Activated CD4-positive, alpha-beta T cell treated with anti-CD3 and anti-CD28 coated beads, Interleukin-10, Interleukin-2, amounts not matched to agents 100 ng/mL and 50 ng/mL, durations not matched to agents 16 hours and 8 hours (primary cell): ENCODE results near the gene MED13L.

ENCODE experiments used
- DNase-seq: peaks from one replicate; pipeline ENCODE4 v3.0.0-alpha.2; 2020

MED13L gene

GRCh38 chr12:116174006-116174405 lies 103.5 kb downstream of the MED13L start:
- peak; percentile 58 for DNase-seq

- DNase-seq = peak; percentile 91
Observed at GRCh38 chr12:116172224-116172849, 105.2 kb downstream of the MED13L start.

DNA sequence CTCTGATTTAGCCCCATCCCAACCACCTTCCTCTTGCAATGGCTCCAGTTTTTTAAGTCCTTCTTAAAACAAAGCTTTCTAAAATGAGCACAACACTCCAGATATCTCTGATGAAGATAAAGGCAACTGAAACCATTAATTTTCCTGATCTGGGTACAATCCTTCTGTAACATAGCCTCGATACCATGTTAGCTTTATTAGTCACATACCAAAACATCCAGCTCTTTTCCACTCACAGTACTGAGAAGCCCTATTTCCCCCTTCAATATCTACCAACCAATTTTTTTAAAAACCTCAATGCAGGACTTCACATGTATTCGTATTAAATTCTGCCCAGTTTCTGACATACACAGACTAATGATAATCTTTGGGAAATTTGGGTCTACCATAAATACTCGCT lies 105.9 kb downstream of the MED13L start:
- DNase-seq = no peak

- DNase-seq = no peak
Observed at GRCh38 chr12:116169071-116169470, 108.4 kb downstream of the MED13L start.

- no peak for DNase-seq
Observed at GRCh38 chr12:116166306-116166705, 111.2 kb downstream of the MED13L start.

DNA sequence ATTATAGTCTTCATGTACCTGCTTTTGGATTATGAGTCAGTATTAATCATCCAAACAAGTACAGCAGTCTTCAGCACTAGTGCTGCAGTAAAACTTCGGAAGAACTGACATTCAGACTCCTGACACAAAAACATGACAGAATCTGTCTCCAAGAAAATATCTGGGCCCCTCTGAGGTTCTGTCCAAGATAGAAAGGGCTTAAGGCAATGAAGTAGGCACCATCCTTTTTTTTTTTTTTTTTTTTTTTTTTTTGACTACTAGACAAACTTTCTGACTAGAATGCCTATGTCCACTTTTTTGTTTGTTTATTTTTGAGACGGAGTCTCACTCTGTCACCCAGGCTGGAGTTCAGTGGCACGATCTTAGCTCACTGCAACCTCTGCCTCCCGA lies 112.5 kb downstream of the MED13L start:
- DNase-seq = no peak

GRCh38 chr12:116164250-116165035 lies 113.0 kb downstream of the MED13L start:
- no peak for DNase-seq

DNA sequence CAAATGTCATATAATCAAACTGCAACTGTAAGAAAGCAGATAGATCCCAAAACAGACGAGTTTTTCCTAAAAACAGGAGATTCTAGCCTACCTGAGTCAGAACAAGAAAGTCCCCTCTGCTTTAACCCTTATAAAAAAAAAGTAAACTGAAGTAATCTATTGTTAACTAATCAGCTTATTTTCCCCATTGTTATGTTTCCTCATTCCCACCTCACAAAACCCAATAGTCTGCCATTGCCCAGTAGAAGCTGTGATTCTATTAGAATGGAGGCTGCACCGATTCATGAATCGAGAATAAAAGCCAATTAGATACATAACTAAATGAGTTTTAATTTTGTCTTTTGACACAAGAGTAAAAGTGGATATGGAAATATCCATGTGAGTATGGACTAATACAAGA lies 115.4 kb downstream of the MED13L start:
- no peak for DNase-seq

DNA sequence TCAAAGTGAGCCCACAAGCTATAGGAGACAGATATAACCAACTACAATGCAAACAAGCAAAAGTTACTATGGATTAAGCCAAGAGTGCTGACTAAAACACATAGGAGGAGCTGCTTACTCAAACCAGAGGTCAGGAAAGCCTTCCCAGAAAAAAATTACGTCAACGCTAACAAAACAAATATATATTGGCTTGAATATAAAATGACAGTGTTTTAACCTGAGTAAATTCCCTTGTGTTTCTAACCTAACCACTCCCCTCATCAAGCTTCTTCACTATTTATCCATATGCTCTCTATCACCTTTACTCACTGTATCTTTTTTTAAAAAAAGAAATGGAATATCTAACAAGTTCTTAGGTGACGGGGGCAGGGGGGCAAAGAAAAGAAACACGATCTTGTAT lies 115.9 kb downstream of the MED13L start:
- no peak for DNase-seq

GRCh38 chr12:116160883-116161458 lies 116.5 kb downstream of the MED13L start:
- DNase-seq = no peak

DNA sequence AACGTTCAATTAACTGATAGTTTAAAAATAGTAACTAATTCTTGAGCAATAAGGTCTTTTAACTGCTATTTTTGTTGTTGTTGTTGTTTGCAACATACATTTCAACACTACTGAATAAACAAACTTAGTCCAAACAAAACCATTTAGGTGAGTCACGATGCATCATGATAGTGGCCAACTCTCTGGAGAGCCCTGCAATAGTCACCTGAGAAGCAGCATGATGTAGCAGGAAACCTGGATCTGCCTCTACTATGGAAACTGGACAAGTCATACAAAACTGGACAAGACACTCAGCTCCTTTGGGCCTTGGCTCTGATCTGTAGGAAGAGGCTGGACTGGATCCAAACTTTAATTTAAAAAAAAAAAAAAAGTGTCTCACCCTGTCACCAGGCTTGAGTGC lies 117.3 kb downstream of the MED13L start:
- DNase-seq = no peak

- no peak for DNase-seq
Observed at GRCh38 chr12:116159593-116160200, 117.8 kb downstream of the MED13L start.

DNA sequence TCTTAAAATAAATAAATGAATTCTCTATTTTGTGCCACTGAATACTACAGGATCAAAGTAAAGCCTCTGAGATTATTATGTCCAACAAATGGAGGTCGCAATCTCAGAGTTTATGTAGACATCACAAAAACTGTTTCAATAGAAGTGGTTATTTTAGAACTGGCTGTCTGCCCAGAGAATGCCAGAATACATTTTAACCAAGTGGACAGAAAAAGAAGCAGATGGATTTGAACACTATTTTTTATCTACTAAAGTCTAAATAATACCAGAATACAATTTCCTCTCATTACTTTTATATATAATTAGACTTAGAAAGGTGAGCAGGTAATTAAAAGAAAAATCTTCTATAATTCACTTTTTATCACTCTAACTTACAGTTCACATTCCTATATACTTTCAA lies 118.3 kb downstream of the MED13L start:
- DNase-seq = no peak

DNA sequence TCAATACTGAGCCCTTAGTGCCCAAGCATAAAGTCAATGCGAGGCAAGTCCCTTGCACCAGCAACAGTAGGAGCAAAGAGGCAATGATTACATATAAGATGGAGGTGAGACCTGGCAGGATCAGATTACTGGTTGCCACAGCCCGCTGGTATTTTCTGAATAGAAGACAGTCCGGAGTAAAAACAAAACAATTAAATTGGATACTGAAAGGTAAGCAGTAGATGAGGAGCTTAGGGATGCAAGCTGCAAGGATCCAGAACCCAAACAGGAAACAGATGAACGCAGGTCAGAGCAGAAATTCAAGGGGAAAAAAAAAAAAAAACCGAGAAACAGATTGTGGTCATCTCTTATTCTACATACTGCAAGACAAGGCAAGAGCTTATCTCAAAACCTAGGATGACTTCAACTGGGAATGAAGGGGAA lies 119.6 kb downstream of the MED13L start:
- DNase-seq = no peak

GRCh38 chr12:116156614-116157013 lies 120.9 kb downstream of the MED13L start:
- DNase-seq = no peak

- no peak for DNase-seq
Observed at GRCh38 chr12:116155383-116155782, 122.1 kb downstream of the MED13L start.

- no peak for DNase-seq
Observed at GRCh38 chr12:116153983-116154382, 123.5 kb downstream of the MED13L start.

- DNase-seq = no peak
Observed at GRCh38 chr12:116153113-116153512, 124.4 kb downstream of the MED13L start.

DNA sequence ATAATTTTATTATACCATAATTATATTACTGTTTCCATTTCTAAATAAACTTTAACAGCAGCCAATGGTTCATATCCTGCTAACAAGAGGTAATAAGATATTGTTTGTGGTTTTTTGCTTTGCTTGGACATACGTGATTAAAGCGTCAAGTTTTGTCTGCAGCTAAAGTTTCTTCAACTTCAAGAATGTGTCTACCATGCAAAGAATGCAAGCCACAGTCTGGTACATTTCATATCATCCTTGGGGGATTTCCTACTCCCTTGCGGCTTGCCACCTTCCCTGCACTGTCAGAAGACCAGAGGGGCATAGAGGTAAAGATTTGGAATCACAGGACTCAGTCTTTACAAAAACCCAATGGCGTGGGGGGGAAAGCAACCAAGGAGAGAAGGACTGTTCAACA lies 125.2 kb downstream of the MED13L start:
- DNase-seq = no peak

GRCh38 chr12:116150452-116150851 lies 127.0 kb downstream of the MED13L start:
- no peak for DNase-seq

DNA sequence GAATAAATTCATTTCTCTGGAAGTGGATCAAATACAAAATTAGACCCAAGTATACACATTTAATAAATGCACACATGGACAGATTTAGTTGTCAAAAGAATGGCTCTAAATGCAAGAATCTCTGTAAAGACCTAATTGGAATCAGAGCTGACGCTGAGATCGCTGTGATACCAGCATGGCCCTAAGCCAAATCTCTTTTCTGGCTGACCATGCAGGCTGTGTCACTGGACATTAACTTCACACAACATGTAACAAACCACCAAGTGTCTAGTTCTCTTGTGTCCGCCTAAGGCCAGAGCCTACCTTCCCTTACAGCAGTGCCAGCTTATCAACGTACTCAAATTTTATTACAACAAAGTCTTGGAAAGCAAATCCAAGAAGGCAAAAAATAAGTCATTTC lies 127.5 kb downstream of the MED13L start:
- DNase-seq = no peak

DNA sequence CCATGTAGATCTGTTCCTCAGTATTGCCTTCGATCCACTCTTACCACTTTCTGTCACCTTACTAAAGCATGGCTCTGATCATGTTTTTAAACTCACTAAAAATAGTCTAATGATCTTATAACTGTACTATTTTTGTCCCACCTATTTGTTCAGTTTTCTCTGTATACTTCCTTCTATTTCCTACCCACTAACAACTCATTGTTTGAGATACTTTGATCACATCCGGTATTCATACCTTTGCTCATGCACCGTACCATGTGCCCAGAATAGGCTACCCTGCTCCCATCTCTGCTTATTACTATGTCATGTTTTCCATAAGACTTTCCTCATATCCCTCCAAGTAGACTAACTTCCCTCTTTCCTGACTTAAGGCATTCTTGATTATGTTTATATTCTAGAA lies 128.6 kb downstream of the MED13L start:
- no peak for DNase-seq

DNA sequence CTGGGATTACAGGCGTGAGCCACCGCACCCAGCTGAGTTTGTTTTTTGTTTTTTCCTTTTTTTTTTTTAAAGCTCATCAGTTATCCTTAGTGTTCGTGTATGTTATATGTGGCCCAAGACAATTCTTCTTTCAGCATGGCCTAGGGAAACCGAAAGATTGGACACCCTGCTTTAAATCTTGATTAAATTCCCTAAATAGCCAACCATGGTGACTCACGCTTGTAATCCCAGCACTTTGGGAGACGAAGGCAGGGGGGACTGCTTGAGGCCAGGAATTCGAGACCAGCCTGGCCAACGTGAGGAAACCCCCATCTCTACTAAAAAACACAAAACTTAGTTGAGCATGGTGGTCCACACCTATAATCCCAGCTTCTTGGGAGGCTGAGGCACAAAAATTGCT lies 131.1 kb downstream of the MED13L start:
- DNase-seq = no peak

DNA sequence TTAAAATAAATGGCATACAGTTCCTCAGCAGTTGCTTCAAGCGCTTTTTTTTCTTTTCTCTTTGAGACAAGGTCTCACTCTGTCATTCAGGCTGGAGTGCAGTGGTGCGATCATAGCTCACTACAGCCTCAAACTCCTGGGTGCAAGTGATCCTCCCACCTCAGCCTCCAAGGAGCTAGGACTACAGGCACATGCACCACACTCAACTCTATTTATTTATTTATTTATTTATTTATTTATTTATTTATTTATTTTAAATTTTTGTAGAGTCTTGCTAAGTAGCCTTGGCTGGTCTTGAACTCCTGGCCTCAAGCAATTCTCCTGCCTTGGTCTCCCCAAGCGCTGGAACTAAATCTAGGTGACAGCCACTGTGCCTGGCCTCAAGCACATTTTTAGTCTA lies 132.0 kb downstream of the MED13L start:
- no peak for DNase-seq
